GM18861 (cell line): ENCODE data around the gene MFAP5.

Source experiments
- ATAC-seq: cut with Tn5 transposase; IDR thresholded peaks from one replicate; pipeline ENCODE4 v1.9.1; 2021; ENCODE audit not compliant: unreplicated experiment

Gene MFAP5, protein sequence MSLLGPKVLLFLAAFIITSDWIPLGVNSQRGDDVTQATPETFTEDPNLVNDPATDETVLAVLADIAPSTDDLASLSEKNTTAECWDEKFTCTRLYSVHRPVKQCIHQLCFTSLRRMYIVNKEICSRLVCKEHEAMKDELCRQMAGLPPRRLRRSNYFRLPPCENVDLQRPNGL

DNA sequence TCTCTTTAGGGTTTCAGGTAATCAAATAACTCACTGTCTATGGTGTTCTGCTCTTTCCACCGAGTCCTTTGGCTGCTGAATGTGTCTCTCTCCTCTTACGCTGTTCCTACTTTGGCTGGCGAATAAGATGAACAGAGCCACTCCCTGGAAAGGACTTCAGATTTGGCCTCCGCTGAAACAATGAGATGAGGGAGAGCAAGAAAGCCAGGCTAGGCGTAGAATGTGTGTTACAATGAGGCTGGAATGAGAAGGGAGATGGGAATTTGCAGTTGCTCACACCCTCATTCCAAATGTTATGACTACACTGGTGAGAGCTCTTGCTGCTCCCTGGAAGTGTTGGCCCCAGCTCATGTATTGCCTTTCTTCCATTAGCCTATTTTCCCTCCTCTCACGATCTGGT lies at the start of gene MFAP5:
Gene MFAP5 (minus strand): TSS at position 234 of the 400 bp plus-strand sequence. CDS start 722 bp downstream, outside the sequence.
- no peak for ATAC-seq

DNA sequence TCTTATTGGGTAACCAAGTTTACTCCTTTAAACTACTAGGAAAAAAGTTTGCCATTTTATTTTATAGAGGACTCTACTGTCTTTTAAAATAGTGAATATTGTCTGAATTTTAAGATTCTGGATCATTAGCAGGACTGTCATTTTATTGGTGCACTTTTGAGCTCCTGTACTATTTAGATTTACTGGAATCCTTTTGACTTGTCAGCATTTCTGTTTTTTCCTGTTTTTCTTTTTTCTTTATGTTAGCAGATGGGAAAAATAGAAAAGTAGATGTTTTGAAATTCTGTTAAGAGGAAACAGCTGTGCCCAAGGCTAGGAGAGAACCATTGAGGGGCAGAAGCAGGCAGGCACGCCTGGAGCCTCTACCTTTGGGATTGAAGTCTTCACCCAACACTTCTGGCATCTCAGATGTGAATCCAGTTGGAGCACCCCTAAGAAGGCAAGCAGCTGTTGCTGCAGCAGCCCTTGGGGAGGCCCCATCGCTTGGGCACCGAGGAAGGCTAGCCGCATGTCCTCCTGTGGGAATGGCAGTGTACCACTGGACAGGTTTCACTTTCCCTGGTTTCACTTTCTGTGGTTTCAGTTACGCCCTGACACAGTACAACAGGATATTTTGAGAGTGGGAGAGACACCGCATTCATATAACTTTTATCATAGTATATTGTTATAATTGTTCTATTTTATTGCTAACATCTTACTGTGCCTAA lies 46.7 kb upstream of the MFAP5 start:
- ATAC-seq: no peak

DNA sequence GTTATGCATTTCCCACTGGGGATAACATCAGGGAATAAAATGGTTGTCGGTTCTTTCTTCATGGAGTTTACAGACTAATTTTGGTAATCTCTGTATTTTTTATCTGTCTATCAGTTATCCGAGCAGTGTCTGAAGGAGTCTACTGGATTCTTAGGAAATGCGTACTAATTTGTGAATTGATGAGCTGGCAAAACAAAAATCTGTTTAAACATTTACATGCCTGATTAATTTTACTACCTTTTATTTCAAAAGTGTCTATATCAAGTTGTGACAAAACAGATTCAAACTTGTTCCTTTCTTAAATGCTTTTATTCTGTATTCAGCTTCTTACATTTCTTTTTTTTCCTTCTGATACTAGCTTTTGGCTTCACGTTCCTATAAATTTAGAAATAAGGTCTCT lies 39.5 kb upstream of the MFAP5 start:
- ATAC-seq: no peak

DNA sequence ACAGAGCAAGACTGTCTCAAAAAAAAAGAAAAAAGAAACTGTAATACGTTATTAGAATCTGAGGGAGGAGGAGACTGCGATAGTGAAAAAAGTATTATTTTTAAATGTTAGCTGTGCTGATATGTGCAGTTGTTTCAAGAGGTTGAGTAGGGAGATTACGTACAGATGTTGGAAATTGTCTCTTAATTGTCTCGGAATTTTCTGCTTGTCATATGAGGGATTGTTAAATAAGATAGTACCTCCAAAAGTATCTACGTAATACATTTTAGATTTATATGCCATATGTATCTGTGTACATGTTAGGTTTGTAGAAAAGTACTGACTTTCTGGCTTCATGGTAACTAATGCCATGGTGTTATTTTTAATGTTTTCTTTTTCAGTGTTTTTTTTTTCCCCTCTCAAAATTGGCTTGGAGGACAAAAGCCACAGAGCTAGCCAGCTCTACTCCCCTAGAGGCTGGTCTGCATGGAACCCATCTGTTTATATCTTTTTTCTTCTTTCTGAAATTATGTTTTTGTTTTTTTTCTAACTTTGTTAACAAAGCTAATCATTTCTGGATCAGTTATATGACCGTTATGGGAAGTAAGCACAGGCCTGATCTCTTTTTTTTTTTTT lies 38.5 kb upstream of the MFAP5 start:
- ATAC-seq: no peak

DNA sequence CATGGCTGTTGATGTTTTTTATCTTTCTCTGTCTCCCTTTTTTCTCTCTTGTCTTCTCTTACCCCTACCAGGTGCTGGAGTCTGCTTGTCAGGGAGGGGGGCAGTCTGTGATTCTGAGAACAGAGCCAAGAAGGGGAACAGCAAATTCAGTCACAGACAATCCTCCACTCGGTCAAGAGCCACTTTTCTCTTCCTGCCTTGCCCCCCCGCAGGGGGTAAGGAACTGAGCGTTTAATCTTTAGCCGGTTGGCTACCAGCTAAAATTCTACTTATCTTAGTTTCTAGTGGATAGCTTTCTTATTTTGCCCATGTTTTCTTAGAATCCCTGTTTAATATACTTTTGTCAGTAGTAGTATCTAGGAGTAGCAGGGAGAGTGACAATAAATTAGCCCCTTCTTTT lies 37.1 kb upstream of the MFAP5 start:
- no peak for ATAC-seq

DNA sequence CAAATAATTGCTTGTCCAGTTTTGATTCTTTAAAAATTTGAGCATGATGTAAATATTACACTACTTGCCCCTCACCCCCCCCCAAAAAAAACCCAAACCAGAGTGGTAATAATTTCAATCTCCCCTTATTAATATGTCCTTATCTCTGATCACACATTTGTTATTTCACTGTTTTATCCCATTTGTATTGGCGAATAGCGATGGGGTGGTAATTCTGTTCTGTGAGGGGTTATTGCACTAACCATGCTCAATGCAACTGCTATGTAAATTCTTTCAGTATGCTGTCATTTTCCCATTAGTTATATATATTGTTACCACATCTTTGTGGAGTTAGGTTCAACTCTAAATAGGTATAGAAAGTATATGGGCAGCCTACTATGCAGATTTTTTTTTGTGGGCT lies 36.3 kb upstream of the MFAP5 start:
- ATAC-seq: no peak

DNA sequence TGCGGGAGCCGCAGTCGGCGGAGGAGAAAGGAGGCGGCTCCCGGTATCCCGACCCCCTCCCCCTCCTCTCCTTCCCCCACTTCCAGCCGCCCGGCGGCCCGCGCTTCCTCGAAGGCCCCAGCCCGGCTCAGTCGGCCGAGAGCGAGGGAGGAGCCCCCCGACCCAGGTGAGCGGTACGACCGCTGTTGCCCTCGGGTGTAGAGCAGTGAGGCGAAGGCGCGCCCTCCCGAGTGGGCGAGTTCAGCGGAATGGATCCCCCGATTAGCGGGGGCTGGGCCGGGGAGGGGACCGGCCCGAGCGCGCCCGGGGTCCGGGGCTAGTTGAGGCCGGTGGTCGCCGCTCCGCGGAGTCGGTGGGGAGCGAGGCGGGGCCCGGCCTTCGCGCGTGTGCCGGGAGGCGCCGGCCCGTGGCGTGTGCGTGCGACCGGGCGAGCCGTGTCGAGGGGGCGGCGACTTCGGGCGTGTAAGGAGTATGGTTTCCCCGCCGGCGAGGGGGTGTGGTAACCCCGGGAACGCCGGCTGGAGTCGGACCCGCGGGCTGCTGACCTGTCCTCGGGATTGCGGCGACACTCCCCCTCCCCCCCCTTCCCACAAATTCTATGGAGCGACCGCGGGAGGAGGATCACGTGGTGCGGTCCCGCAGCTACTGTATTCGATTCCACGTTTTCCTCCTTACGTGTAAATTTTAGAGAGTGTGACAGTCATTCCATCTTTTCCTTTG lies 35.7 kb upstream of the MFAP5 start:
- peak; percentile 45 for ATAC-seq

DNA sequence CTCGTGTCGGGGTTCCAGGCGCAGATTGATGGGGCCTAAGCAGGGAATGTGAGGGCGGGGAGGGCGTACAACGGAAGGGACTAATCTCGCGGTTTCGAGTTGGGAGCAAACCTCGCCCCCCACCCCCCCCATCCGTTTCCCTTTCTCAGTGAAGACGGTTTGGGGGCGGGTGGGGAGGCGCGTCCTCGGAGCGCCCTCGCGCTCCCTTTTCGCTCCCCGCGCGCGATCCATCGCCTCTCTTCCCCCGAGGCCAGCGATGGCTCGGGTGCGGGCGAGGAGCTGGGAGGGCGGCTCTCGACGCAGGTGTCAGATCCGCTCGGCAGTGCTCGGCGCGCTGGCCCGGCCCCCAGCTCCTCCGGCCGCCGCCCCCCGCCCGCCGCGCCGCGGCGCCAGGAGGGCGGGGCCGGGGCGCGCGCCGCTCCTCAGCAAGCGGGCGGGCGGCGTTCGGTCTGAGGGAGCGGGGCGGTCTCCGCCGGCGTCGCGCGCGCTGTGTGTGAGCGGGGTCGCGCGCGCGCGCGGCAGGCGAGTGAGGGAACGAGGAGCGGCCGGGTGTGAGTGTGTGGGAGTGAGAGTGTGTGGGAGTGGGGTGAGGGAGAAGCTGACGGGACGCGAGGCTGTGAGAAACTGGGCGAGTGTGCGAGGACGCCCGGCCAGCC lies 35.0 kb upstream of the MFAP5 start, which contains the start of gene RIMKLB:
Gene RIMKLB (plus strand): TSS at position 516 of the 656 bp plus-strand sequence. CDS start 15,876 bp downstream, outside the sequence.
- peak; percentile 59 for ATAC-seq

DNA sequence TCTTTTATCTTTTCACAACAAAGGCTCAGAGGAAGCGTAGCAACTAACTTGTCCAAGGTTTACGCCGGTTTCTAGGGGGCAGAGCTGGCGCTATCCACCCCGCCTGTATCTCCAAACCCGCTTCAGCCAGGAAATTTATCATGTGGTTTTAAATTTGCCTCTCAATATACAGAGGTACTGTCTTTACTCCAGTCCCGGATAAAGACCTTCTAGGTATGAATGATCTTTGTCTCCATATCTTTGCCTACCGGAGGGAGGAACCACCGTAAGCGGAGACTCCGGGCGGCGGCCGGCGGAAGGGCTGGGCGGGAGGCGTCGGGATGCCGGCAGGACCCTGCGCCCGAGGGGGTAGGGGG lies 34.5 kb upstream of the MFAP5 start:
- ATAC-seq: peak; percentile 6

DNA sequence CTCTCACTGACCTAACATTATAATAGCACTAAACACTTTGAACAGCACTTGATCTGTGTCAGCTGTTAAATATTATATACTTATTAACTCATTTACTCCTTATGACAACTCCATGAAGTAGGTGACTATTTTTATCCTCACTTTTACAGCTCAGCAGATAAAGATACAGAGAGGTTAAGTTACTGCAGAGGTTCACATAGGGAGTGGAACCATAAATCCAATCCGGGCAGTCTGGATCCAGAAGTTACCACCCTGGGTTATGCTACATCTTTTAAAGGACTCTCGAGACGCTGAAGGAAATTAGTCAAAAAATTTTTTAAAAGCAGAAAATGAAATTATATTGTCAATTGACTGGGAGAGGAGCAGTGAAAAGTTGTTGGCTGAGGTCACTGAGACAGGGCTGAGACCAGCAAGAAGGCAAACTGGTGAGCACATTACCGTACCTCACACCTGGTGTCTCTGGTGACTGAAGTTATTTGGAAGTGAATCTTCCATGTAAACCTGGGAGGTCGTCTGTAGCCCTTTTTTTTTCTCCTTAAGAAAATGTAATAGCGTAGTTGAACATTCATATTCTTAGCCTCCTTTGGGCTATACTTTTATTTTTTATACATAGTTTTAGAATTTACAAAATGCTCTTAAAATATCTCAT lies 33.9 kb upstream of the MFAP5 start:
- no peak for ATAC-seq

DNA sequence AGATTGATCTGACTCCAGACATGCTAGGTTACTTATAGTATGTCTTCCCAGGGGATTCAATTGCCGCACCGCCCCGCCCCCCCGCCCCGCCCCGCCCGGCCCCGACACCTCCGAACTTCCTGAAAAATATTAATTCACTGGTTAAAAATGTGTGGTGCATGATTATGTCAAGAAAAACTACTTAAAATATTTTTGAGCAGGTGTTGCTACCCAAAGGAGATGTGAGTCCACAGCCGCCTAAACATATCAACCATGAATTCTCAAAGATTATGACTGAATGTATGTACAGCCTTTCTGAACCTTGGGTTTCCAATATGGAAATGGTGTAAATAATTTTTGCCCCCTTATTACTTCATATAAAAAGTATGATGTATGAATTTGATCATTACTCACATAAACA lies 32.5 kb upstream of the MFAP5 start:
- no peak for ATAC-seq

DNA sequence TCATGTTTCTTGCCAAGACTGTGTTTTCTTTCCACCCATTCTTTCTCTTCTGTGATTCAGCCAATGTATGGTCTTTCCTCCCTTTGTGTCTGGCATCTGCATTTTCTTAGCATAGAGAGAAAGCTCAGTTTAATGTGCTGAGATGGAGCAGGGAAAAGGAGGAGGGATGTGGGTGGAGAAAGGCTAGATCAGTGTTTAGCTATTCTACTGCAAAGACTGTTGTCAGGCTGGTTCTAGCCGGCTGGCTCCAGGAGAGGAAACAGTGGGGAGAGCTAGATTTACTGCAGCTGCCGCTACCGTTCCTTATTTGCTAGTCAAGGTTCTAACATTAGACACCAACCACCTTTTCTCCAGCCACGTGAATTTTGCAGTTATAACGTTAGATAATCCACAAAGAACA lies 29.9 kb upstream of the MFAP5 start:
- no peak for ATAC-seq

DNA sequence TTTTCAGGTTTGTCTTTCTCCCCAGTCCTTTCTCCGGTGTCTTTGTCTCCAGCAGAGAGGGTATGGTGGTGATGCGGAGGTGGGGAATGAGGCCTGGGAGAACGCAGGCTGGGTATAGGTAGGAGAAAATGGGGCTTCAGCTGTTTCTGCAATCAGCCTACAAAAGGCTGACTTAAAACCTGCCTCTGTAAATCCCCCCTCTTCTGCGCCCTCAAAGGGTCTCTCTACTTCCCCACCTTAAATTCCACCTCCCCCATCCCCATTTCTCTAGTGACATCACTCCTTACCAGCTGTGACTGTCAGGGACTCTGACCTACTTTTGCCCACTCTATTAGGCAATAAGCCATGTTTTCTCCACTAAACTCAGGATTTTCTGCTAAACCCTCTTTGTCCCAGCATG lies 27.1 kb upstream of the MFAP5 start:
- ATAC-seq: no peak

DNA sequence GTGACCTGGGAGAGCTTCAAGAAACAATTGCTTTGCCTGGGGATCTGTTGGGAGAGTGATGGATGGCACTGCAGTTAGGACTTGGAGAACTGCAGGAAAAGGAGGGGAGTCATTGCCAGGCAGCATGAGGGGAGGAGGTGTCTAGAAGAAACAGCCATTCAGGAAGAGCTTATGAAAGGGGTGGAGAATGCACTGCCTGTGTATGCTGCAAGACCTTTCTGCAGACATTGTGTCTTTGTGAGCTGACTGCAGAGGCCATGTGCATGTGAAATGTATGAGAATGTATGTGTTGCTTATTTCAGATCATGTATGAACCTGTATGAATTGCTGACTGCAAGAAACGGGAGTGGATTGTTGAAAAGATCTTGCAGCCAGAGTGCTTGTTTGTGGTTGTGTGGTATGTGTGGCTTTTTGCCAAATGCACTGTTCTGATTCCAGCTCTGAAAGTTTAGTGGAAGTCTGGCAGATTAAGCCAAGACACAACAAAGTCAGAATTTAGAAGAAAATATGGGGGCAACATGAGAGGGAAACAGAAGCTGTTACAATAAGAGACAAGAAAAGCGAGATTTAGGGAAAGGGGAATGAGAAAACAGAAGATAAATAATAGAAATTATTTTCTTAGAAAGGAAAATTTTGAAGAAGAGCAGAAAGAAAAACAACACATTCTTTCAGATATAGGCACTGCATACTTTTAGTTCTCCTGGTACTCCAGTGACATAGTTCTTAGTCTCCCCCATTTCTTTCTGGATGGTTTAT lies 25.4 kb upstream of the MFAP5 start:
- ATAC-seq: no peak

DNA sequence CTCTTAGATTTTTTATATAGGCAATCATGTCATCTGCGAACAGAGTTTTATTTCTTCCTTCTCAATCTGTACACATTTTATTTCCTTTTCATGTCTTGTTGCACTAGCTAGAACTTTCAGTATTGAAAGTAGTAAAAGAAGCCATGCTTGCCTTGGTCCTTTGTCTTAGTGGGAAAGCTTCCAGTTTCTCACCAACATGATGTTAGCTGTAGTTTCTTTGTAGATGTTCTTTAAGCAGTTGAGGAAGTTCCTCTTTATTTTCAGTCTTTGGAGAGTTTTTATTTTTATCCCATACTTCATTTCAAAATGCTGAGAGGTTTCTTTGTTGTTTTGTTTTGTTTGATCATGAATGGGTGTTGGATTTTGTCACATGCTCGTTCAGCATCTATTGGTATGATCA lies 22.4 kb upstream of the MFAP5 start:
- ATAC-seq: no peak

DNA sequence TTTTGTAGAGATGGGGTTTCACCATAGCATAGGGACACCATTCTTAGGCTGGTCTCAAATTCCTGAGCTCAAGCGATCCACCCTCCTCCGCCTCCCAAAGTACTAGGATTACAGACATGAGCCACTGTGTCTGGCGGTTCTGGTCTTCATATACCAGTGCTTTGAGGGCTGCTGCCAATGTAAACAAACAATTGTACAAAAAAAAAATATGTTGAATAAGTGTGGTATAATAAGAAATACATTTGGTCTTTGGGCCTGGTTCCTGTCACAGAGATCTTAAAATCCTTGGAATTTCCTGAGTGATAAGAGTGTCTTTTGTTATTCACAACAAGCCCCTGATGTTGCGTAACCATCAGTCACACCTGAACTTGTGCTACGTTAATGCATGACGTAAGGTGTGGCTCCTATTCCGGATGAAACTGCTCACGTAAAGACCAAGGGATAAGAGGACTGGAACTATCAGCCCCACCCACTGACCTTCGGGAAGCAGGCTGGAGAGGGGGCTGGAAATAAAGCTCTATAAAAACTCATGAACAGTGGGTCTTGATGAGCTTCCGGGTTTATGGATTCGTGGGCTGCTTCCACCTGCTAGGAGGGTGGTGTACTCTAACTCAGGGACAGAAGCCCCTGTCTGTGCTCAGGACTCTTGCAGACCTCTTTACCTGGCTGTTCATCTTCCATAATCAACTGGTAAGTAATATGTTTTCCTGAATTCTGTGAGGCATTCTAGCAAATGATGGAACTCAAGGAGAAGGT lies 18.7 kb upstream of the MFAP5 start:
- no peak for ATAC-seq

DNA sequence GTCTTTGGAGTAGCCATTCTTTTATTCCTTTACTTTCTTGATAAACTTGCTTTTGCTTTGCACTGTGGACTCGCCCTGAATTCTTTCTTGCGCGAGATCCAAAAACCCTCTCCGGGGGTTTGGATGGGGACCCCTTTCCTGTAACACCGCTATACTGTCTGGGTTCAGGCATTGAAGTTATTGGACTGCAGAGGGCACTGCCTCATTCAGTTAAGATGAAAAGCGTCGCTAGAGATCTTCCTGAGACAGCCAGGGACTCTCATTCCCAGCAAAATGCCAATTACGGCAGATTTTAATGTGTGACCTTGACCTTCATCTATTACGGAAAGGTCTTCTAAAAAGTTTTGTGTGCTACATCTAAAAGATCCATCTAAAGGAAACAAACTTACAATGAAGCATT lies 17.9 kb upstream of the MFAP5 start:
- ATAC-seq: no peak

DNA sequence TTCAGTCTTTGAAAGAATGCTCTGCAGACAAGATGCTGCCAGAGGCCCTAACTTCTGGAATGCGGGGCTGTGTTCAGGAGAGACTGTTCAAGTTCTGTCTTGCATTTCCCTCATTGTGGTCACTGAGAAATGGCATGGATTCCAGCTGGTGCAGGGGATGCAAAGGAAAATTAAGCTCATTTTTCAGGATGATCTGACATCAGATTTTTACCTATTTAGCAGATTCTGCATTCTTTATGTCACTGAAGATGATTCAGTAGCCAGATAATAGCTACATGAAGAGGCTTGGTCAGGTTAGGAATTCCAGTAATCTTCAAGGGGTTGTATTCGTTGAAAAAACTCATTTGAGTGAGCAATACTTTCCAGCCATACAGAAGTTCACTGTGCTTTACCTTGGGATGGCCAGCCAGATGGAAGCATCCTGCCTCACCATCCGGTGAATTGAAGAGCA lies 16.1 kb upstream of the MFAP5 start:
- ATAC-seq: no peak

DNA sequence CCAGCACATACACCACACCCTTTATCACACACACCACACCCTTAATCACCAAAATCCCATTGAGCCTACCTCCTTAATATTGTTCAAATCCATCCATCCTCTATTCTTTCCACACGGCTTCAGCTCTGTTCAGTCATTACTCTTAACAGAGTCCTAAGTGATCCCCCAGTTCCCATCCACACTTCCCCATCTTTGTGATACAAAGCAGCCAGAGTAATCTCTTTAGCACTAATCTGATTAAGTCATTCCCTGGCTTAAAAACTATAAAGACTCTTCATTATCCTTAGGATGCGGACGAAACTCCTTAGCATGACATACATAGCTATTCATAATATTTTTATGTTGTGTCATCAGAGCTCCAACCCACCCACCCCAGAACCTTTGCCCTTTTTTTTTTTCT lies 14.7 kb upstream of the MFAP5 start:
- no peak for ATAC-seq
